Measurements from ENCODE around the gene DHX34. TPM values are rescaled to one million over a fixed set of nuclear protein-coding genes. Genes with fewer than 3 reads are reported as not detected.

Gene DHX34
- total and polyA plus RNA-seq, 9 donors = 2.6 to 21.3 (median 15.3) TPM

GRCh38 chr19:47430041-47430802 lies 81.1 kb downstream of the DHX34 start:
- no peak overlapping the region for H3K4me3 ChIP-seq
- 4 to 7% (median 6%) methylated on average over 66 to 69 of the region's 69 CpGs for WGBS, 3 donors
- no peaks in the 10 kb centered on the region for H3K27me3 ChIP-seq
- no peaks in the 10 kb centered on the region for H3K36me3 ChIP-seq
- TF ChIP-seq POLR2A (IDR thresholded peaks at IDR 0.05) = no peak
- TF ChIP-seq CTCF (IDR thresholded peaks at IDR 0.05) = peak in 1 of 3 donors; percentile 20
- DNase-seq = no peak
- no peak overlapping the region for H3K27ac ChIP-seq
- intact Hi-C loops (cut with DNase I) = loop anchor here in 1 of 4 donors (10.0 kb wide), 1 partner anchor 85 kb away; the partner anchor contains the start of gene NAPA
- peaks cover 10% of the 10 kb centered on the region for H3K4me1 ChIP-seq (ENCODE audit: insufficient read depth)
- H3K9me3 ChIP-seq = no peaks in the 10 kb centered on the region

DNA sequence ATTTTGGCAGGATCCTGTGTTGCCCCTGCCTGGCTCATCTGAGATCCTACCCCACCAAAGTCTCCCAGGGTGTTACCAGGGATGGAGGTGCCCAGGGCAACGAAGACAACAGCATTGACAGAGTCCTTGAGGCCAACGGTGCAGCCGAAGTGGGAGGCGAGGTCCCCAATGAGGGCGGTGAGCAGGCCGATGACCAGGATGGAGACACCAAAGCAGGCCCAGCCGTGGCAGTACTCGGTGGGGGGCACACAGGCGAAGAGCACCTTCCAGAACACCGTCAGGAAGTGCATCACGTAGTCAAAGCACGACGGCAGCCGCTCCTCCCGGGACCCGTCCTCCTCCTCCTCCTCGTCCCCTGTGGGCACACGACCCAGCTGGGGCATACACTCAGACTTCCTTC lies 83.0 kb downstream of the DHX34 start:
- DNase-seq = no peak
- Histone ChIP-seq H3K27ac (no peak overlapping the region), H3K4me1 (ENCODE audit: insufficient read depth) (peaks cover 10% of the 10 kb centered on the region), H3K27me3 (no peaks in the 10 kb centered on the region), H3K9me3 (no peaks in the 10 kb centered on the region), H3K4me3 (no peak overlapping the region), H3K36me3 (no peaks in the 10 kb centered on the region)
- 73 to 84% (median 82%) methylated on average over 18 of the region's 18 CpGs for WGBS, 3 donors
- TF ChIP-seq EP300 (IDR thresholded peaks at IDR 0.05) = no peak
- no peak for TF ChIP-seq POLR2A (IDR thresholded peaks at IDR 0.05)
- TF ChIP-seq CTCF (IDR thresholded peaks at IDR 0.05) = no peak
- intact Hi-C loops (cut with DNase I) = loop anchor here in 2 of 4 donors (2.0 to 10.0 kb wide), 2 partner anchors 61 to 83 kb away; partner anchors contain the start of gene NAPA (in 1 of the 2)

Other genes starting within 250 kb of the DHX34 start
- gene ZC3H4, start 235.5 kb upstream of the DHX34 start, total RNA-seq = 10 to 100 TPM; 10.7 to 58.2 (median 50.0) TPM
- gene ZC3H4, start 235.5 kb upstream of the DHX34 start, polyA plus RNA-seq = 10 to 100 TPM; 18.5 to 38.8 TPM
- gene SAE1, start 218.5 kb upstream of the DHX34 start, total RNA-seq = 10 to 100 TPM; 25.5 to 64.8 (median 55.6) TPM
- 100 to 1,000 TPM in 1 of 2 donors, 10 to 100 TPM in 1; 47.4 to 138 TPM for gene SAE1, start 218.5 kb upstream of the DHX34 start, polyA plus RNA-seq
- gene BBC3, start 118.1 kb upstream of the DHX34 start, total RNA-seq = 10 to 100 TPM in 1 of 7 donors, 1 to 10 TPM in 6; 5.4 to 13.2 (median 6.6) TPM
- 1 to 10 TPM in 1 of 2 donors, under 1 TPM in 1; 0.23 to 4.5 TPM for gene BBC3, start 118.1 kb upstream of the DHX34 start, polyA plus RNA-seq
- 10 to 100 TPM; 17.5 to 65.7 (median 37.0) TPM for gene CCDC9, start 92.8 kb upstream of the DHX34 start, total RNA-seq
- 10 to 100 TPM; 14.8 to 40.4 TPM for gene CCDC9, start 92.8 kb upstream of the DHX34 start, polyA plus RNA-seq
- gene INAFM1, start 74.4 kb upstream of the DHX34 start, total RNA-seq = 10 to 100 TPM in 6 of 7 donors, 1 to 10 TPM in 1; 9.7 to 53.3 (median 31.0) TPM
- gene INAFM1, start 74.4 kb upstream of the DHX34 start, polyA plus RNA-seq = 10 to 100 TPM in 1 of 2 donors, under 1 TPM in 1; 0.73 to 15.2 TPM
- 10 to 100 TPM in 3 of 7 donors, 1 to 10 TPM in 4; 4.6 to 27.5 (median 9.4) TPM for gene C5AR1, start 39.5 kb upstream of the DHX34 start, total RNA-seq
- 1 to 10 TPM; 3.5 to 10.0 TPM for gene C5AR1, start 39.5 kb upstream of the DHX34 start, polyA plus RNA-seq
- 1 to 10 TPM in 6 of 7 donors, under 1 TPM in 1; 0.51 to 3.9 (median 1.3) TPM for gene C5AR2, start 17.1 kb upstream of the DHX34 start, total RNA-seq
- gene C5AR2, start 17.1 kb upstream of the DHX34 start, polyA plus RNA-seq = 1 to 10 TPM in 1 of 2 donors, under 1 TPM in 1; 0.41 to 1.1 TPM
- 10 to 100 TPM; 13.3 to 30.6 (median 18.7) TPM for gene MEIS3, start 70.2 kb downstream of the DHX34 start, total RNA-seq
- 10 to 100 TPM in 1 of 2 donors, 1 to 10 TPM in 1; 7.2 to 18.6 TPM for gene MEIS3, start 70.2 kb downstream of the DHX34 start, polyA plus RNA-seq
- gene SLC8A2, start 122.6 kb downstream of the DHX34 start, total RNA-seq = 1 to 10 TPM in 1 of 7 donors, under 1 TPM in 3, not detected in 3; 0.07 to 1.3 (median 0.39) TPM
- under 1 TPM; 0.08 to 0.60 TPM for gene SLC8A2, start 122.6 kb downstream of the DHX34 start, polyA plus RNA-seq
- gene KPTN, start 134.9 kb downstream of the DHX34 start, total RNA-seq = 1 to 10 TPM; 2.8 to 5.5 (median 4.4) TPM
- gene KPTN, start 134.9 kb downstream of the DHX34 start, polyA plus RNA-seq = 1 to 10 TPM; 4.4 to 5.4 TPM
- gene NAPA, start 165.7 kb downstream of the DHX34 start, total RNA-seq = 100 to 1,000 TPM in 2 of 7 donors, 10 to 100 TPM in 5; 76.5 to 101 (median 95.1) TPM
- 10 to 100 TPM; 59.4 to 74.5 TPM for gene NAPA, start 165.7 kb downstream of the DHX34 start, polyA plus RNA-seq
- 1 to 10 TPM in 5 of 7 donors, under 1 TPM in 2; 0.62 to 2.5 (median 1.5) TPM for gene ZNF541, start 223.8 kb downstream of the DHX34 start, total RNA-seq
- 1 to 10 TPM in 1 of 2 donors, under 1 TPM in 1; 0.97 to 1.8 TPM for gene ZNF541, start 223.8 kb downstream of the DHX34 start, polyA plus RNA-seq

All from ovary (tissue), 9 donors.